ENCODE results near the gene UBE2L3.

Gene UBE2L3

DNA sequence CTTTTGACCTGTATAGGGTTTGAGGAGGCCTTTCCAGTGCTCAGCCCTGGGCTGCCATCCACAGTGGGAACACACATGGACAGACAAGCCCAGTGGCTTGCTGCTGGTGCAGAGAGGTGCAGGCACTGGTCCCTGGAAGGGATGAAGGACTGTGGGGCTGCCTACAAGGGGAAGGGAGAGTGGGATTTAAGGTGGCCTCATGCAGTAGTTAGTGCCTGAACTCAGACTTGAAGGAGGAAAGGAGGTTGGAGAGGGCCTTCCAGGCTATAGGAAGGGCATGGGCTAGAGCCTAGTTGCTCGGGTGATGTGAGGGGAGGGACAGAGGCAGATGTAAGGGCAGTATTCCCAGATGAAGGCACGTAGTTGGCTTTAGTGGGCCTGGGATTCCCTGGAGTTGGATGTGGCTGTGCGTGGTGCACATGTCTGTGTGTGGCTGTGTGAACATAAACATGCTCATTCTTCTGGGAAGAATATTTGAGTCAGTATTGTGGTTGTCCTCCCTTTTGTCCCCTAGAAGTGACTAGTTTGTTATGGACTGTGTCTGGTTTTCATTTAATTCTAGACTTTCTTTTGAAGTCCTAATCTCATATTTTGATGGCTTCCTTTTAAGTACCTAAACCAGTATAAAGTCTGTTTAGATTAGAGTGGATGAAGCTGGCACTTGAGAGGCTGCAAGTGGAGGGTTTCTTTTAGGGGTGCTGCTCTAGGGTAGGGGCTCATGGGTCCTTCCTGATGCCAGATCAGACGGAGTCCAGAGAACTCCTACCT lies 43.9 kb downstream of the UBE2L3 start:
- Histone ChIP-seq H2AFZ (ENCODE audit: low read length) (no peak overlapping the region), H3K4me3 (ENCODE audit: low read length) (no peak overlapping the region), H3K9me2 (replicated peaks; ENCODE audit: insufficient read depth, low read length) (no peaks in the 10 kb centered on the region), H3F3A (ENCODE audit: insufficient read depth, low read length) (no peaks in the 10 kb centered on the region), H3K79me2 (ENCODE audit: low read length) (peaks cover 95% of the 10 kb centered on the region), H3K9me3 (replicated peaks; ENCODE audit: insufficient read depth, low read length) (no peaks in the 10 kb centered on the region), H3K4me1 (ENCODE audit: low read length) (no peaks in the 10 kb centered on the region), H3K9ac (ENCODE audit: low read length) (no peak overlapping the region), H3K27ac (ENCODE audit: low read length) (no peak overlapping the region), H3K36me3 (replicated peaks; ENCODE audit: insufficient read depth, low read length) (peaks cover 11% of the 10 kb centered on the region), H3K4me2 (ENCODE audit: low read depth, low read length) (no peak overlapping the region), H4K20me1 (ENCODE audit: insufficient read depth, low read length) (peaks cover 16% of the 10 kb centered on the region), H3K27me3 (replicated peaks; ENCODE audit: insufficient read depth, low read length) (no peaks in the 10 kb centered on the region)
- TF ChIP-seq, protein P1, sequence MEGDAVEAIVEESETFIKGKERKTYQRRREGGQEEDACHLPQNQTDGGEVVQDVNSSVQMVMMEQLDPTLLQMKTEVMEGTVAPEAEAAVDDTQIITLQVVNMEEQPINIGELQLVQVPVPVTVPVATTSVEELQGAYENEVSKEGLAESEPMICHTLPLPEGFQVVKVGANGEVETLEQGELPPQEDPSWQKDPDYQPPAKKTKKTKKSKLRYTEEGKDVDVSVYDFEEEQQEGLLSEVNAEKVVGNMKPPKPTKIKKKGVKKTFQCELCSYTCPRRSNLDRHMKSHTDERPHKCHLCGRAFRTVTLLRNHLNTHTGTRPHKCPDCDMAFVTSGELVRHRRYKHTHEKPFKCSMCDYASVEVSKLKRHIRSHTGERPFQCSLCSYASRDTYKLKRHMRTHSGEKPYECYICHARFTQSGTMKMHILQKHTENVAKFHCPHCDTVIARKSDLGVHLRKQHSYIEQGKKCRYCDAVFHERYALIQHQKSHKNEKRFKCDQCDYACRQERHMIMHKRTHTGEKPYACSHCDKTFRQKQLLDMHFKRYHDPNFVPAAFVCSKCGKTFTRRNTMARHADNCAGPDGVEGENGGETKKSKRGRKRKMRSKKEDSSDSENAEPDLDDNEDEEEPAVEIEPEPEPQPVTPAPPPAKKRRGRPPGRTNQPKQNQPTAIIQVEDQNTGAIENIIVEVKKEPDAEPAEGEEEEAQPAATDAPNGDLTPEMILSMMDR (IDR thresholded peaks at IDR 0.05; ENCODE audit: low read length): no peak
- no peak for TF ChIP-seq EZH2 (optimal IDR thresholded peaks at IDR 0.05; ENCODE audit: low read depth, low read length)
- no peak for TF ChIP-seq EZH2phosphoT487 (IDR thresholded peaks at IDR 0.05; ENCODE audit: low read length)
- no peak for DNase-seq

DNA sequence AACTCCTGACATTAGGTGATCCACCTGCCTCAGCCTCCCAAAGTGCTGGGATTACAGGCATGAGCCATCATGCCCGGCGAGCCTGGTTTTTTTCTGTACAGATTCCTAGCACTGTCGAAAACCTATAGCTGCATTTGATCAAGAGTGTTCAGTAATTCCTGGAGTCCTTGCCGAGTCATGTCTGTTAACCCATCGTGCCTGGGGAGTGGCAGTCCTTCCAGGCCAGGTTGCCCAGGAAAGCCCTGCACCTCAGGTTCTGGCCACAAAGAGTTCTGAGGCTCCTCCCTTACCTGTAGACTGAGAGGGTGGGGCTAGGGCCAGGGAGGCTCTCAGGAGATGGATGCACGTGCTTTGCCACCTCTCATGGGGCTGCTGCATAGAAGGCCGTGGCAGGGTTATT lies 45.3 kb downstream of the UBE2L3 start:
- peaks cover 94% of the 10 kb centered on the region for H3K79me2 ChIP-seq (ENCODE audit: low read length)
- peaks cover 11% of the 10 kb centered on the region for H3K36me3 ChIP-seq (replicated peaks; ENCODE audit: insufficient read depth, low read length)

DNA sequence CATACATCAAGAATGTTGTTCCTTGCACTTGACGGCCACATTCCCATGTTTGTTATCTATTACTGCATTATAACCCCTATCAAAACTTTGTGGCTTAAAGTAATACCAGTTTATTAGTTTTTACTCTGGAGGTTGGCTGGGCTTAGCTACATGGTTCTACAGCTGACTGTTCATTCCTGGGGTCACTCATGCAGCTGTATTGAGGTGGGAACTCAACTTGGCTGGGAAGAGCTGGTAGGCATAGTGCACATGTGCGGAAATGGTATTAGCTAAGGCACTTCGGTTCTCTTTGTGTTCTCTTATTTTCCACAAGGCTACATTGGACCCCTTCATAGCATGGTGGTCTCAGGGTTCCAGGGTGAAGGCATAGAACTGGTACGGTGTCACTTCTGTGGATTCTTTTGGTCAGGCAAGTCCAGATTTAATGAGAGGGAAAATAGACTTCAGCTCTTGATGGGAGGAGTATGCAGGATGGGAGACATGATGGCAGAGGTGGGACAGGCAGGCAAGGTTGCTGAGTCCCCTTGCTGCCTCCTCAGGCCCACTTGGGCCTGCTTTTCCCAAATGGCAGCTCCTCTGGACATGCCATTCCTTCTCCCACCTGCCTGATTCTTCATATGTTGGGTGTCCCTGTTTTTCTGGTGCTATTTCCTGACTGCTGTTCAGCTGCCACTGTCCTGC lies 46.2 kb downstream of the UBE2L3 start:
- no peaks in the 10 kb centered on the region for H3F3A ChIP-seq (ENCODE audit: insufficient read depth, low read length)
- no peak overlapping the region for H2AFZ ChIP-seq (ENCODE audit: low read length)
- H3K4me2 ChIP-seq (ENCODE audit: low read depth, low read length): no peak overlapping the region
- DNase-seq: no peak
- TF ChIP-seq, protein P1 (IDR thresholded peaks at IDR 0.05; ENCODE audit: low read length): no peak
- TF ChIP-seq EZH2phosphoT487 (IDR thresholded peaks at IDR 0.05; ENCODE audit: low read length) (no peak), EZH2 (optimal IDR thresholded peaks at IDR 0.05; ENCODE audit: low read depth, low read length) (no peak)
- H3K9me2 ChIP-seq (replicated peaks; ENCODE audit: insufficient read depth, low read length): no peaks in the 10 kb centered on the region
- H3K4me1 ChIP-seq (ENCODE audit: low read length): no peaks in the 10 kb centered on the region
- H3K27me3 ChIP-seq (replicated peaks; ENCODE audit: insufficient read depth, low read length): no peaks in the 10 kb centered on the region
- peaks cover 11% of the 10 kb centered on the region for H3K36me3 ChIP-seq (replicated peaks; ENCODE audit: insufficient read depth, low read length)
- H4K20me1 ChIP-seq (ENCODE audit: insufficient read depth, low read length): 0 out of 2 replicates have a peak, but pooled peaks cover 4% of the 10 kb centered on the region
- H3K27ac ChIP-seq (ENCODE audit: low read length): no peak overlapping the region
- no peak overlapping the region for H3K9ac ChIP-seq (ENCODE audit: low read length)
- H3K79me2 ChIP-seq (ENCODE audit: low read length): peaks cover 94% of the 10 kb centered on the region
- H3K4me3 ChIP-seq (ENCODE audit: low read length): no peak overlapping the region
- no peaks in the 10 kb centered on the region for H3K9me3 ChIP-seq (replicated peaks; ENCODE audit: insufficient read depth, low read length)

More for the DNA sequence above, 45.3 kb downstream of the UBE2L3 start:
- no peak overlapping the region for H3K4me2 ChIP-seq (ENCODE audit: low read depth, low read length)
- DNase-seq: no peak
- H3K9me3 ChIP-seq (replicated peaks; ENCODE audit: insufficient read depth, low read length): no peaks in the 10 kb centered on the region
- no peaks in the 10 kb centered on the region for H3K9me2 ChIP-seq (replicated peaks; ENCODE audit: insufficient read depth, low read length)
- no peak overlapping the region for H3K27ac ChIP-seq (ENCODE audit: low read length)
- no peak overlapping the region for H3K4me3 ChIP-seq (ENCODE audit: low read length)
- no peaks in the 10 kb centered on the region for H3F3A ChIP-seq (ENCODE audit: insufficient read depth, low read length)
- H4K20me1 ChIP-seq (ENCODE audit: insufficient read depth, low read length): peaks cover 7% of the 10 kb centered on the region; the same call in 1 of the 2 replicates
- no peaks in the 10 kb centered on the region for H3K4me1 ChIP-seq (ENCODE audit: low read length)
- H3K27me3 ChIP-seq (replicated peaks; ENCODE audit: insufficient read depth, low read length): no peaks in the 10 kb centered on the region
- no peak overlapping the region for H2AFZ ChIP-seq (ENCODE audit: low read length)
- TF ChIP-seq EZH2phosphoT487 (IDR thresholded peaks at IDR 0.05; ENCODE audit: low read length) (no peak), EZH2 (optimal IDR thresholded peaks at IDR 0.05; ENCODE audit: low read depth, low read length) (no peak)
- TF ChIP-seq, protein P1 (IDR thresholded peaks at IDR 0.05; ENCODE audit: low read length): no peak
- no peak overlapping the region for H3K9ac ChIP-seq (ENCODE audit: low read length)

Data from MM.1S (cell line).